Endothelial cell of umbilical vein (primary cell): ENCODE results near the gene EPYC. TPM values are rescaled to one million over a fixed set of nuclear protein-coding genes. Genes with fewer than 3 reads are reported as not detected.

Experiments used
- BruUV-seq: library from RNA; stranded (reverse); fragments of 400-500 nt; replicated peaks from 2 replicates; lab custom pipeline; 2021; lab: Mats Ljungman, UMichigan
- CTCF ChIA-PET: fragments of 300-600, 350-600 bp; sonication (Branson Sonifier 250); formaldehyde crosslinking; loops from one replicate; lab custom pipeline; 2021; ENCODE audit warnings: antibody characterized with exemption, inconsistent platforms; lab: Charles Lee
- POLR2A ChIA-PET: fragments of 300-600, 350-600 bp; sonication (Branson Sonifier 250); formaldehyde crosslinking; loops from one replicate; lab custom pipeline; 2021; ENCODE audit warnings: antibody characterized with exemption, inconsistent platforms; lab: Charles Lee
- DNase-seq: peaks from one replicate; pipeline ENCODE4 v3.0.0-alpha.2; 2011; ENCODE audit warnings: low read depth, low spot score
- FAIRE-seq: peaks from 2 replicates; lab custom pipeline; 2011; peaks lifted over from hg19 to GRCh38; lab: Jason Lieb, UNC
- H2AFZ ChIP-seq: 2 replicates; pipeline ENCODE4 v1.6.0; 2012; ENCODE audit warnings: low read depth, low read length, control low read depth, inconsistent platforms
- H3K27ac ChIP-seq: 2 replicates; pipeline ENCODE4 v1.5.1; 2011; ENCODE audit warnings: low read depth, mild to moderate bottlenecking, control low read depth, low read length, moderate library complexity; ENCODE audit not compliant: insufficient read depth
- H3K27me3 ChIP-seq, 2 experiments: 2 replicates each; pipeline versions ENCODE4 v1.6.0 to v1.6.1; 2011; ENCODE audit warnings: low read length in 2 of 2, mixed read lengths in 1 of 2; ENCODE audit not compliant: control insufficient read depth in 2 of 2, insufficient read depth in 2 of 2
- H3K36me3 ChIP-seq, 2 experiments: 2 replicates in 1 of 2; 3 replicates in 1 of 2; pipeline ENCODE4 v1.5.1; 2011; ENCODE audit warnings: low read length in 2 of 2, mild to moderate bottlenecking in 1 of 2, moderate library complexity in 1 of 2; ENCODE audit not compliant: control insufficient read depth in 2 of 2, insufficient read depth in 2 of 2; ENCODE audit errors: extremely low read depth in 1 of 2
- H3K4me1 ChIP-seq: 3 replicates; pipeline ENCODE4 v1.5.1; 2011; ENCODE audit warnings: mild to moderate bottlenecking, low read length; ENCODE audit not compliant: control insufficient read depth, insufficient read depth; ENCODE audit errors: extremely low read depth
- H3K4me2 ChIP-seq: 2 replicates; pipeline ENCODE4 v1.6.1; 2011; ENCODE audit warnings: low read length, control low read depth, mixed read lengths; ENCODE audit not compliant: insufficient read depth
- H3K4me3 ChIP-seq, 3 experiments: fragments of 200-600 bp in 1 of 3; sonication (generic), shearing (Covaris generic) in 1 of 3; replicated peaks in 1 of 3; 2 replicates each; pipeline ENCODE4 v1.5.1; 2011 to 2016; ENCODE audit warnings: control low read depth in 3 of 3, low read length in 3 of 3, mild to moderate bottlenecking in 2 of 3, inconsistent platforms in 1 of 3, low read depth in 1 of 3, moderate library complexity in 1 of 3; ENCODE audit not compliant: insufficient read depth in 1 of 3
- H3K79me2 ChIP-seq: 2 replicates; pipeline ENCODE4 v1.6.0; 2012; ENCODE audit warnings: low read length, inconsistent platforms; ENCODE audit not compliant: control insufficient read depth, insufficient read depth
- H3K9ac ChIP-seq: replicated peaks from 2 replicates; pipeline ENCODE3; 2011; ENCODE audit warnings: low read length, control low read depth; ENCODE audit not compliant: insufficient read depth; ENCODE audit errors: extremely low read depth
- H3K9me1 ChIP-seq: replicated peaks from 3 replicates; pipeline ENCODE4 v1.6.0; 2011; ENCODE audit warnings: mild to moderate bottlenecking, low read length; ENCODE audit not compliant: control insufficient read depth, insufficient read depth; ENCODE audit errors: extremely low read depth
- H3K9me3 ChIP-seq: replicated peaks from 2 replicates; pipeline ENCODE4 v1.5.1; 2012; ENCODE audit warnings: low read length, inconsistent platforms; ENCODE audit not compliant: control insufficient read depth, insufficient read depth
- H4K20me1 ChIP-seq: replicated peaks from 2 replicates; pipeline ENCODE3; 2011; ENCODE audit warnings: mild to moderate bottlenecking, low read length; ENCODE audit not compliant: control insufficient read depth, insufficient read depth; ENCODE audit errors: extremely low read depth
- CTCF ChIP-seq, 2 donors: IDR thresholded peaks; 1 replicate in 1 of 2; 2 replicates in 1 of 2; pipeline ENCODE4 v1.5.1; 2011; ENCODE audit warnings: low read length in 2 of 2, mild to moderate bottlenecking in 2 of 2, moderate library complexity in 2 of 2, control low read depth in 1 of 2, inconsistent platforms in 1 of 2, low read depth in 1 of 2; ENCODE audit not compliant: insufficient read depth in 1 of 2; ENCODE audit errors: extremely low read depth in 1 of 2
- EZH2 ChIP-seq: IDR thresholded peaks from 2 replicates; pipeline ENCODE4 v1.6.1; 2012; ENCODE audit warnings: borderline replicate concordance, low read depth, mild to moderate bottlenecking, moderate library complexity, low read length, inconsistent platforms; ENCODE audit not compliant: severe bottlenecking
- FOS ChIP-seq: IDR thresholded peaks from 2 replicates; pipeline ENCODE4 v1.6.1; 2011; ENCODE audit warnings: mild to moderate bottlenecking, low read length, moderate library complexity, borderline replicate concordance; ENCODE audit not compliant: insufficient read depth
- GATA2 ChIP-seq: IDR thresholded peaks from 2 replicates; pipeline ENCODE4 v1.7.0; 2011; ENCODE audit warnings: low read depth, mild to moderate bottlenecking, moderate library complexity, mixed read lengths, low read length; ENCODE audit not compliant: insufficient read length, insufficient read depth
- JUN ChIP-seq: IDR thresholded peaks from 2 replicates; pipeline ENCODE4 v1.6.1; 2011; ENCODE audit warnings: borderline replicate concordance, low read depth; ENCODE audit not compliant: insufficient read length, insufficient read depth
- MAX ChIP-seq: IDR thresholded peaks from 2 replicates; pipeline ENCODE4 v1.6.1; 2011; ENCODE audit not compliant: insufficient read depth, insufficient read length
- MYC ChIP-seq: IDR thresholded peaks from one replicate; pipeline ENCODE4 v1.6.1; 2011; ENCODE audit warnings: mild to moderate bottlenecking, low read depth, low read length
- POLR2A ChIP-seq: IDR thresholded peaks from 2 replicates; pipeline ENCODE4 v1.6.1; 2012; ENCODE audit warnings: low read depth, mild to moderate bottlenecking, control low read depth, low read length
- POLR2AphosphoS5 ChIP-seq: IDR thresholded peaks from 2 replicates; pipeline ENCODE4 v1.6.1; 2012; ENCODE audit warnings: low read depth, mild to moderate bottlenecking, control low read depth, low read length, moderate library complexity; ENCODE audit not compliant: insufficient read depth
- dilution Hi-C: fragments of 300-500 bp; cut with MboI; formaldehyde crosslinking; loops from one replicate; pipeline ENCODE4 v1.15.0; 2019; ENCODE audit warnings: low sequenced_read_pairs; ENCODE audit not compliant: extremely low pct_ligation_motif_present
- intact Hi-C: fragments of 100-400 bp; cut with micrococcal nuclease; formaldehyde crosslinking; loops from one replicate; pipeline ENCODE4 v1.10.0; 2022
- polyA plus RNA-seq, 4 experiments: library from polyadenylated mRNA; depleted of rRNA in 3 of 4; stranded (reverse) in 3 of 4; unstranded in 1 of 4; fragments of >200 nt; gene quantifications; 2 replicates each; pipeline versions ENCODE4 v1.2.1 to v1.2.3, GENCODE V29; 2011 to 2012; ENCODE audit warnings: missing spikeins in 1 of 4
- total RNA-seq: library from RNA; stranded (reverse); gene quantifications from 2 replicates; pipeline ENCODE4 v1.2.3, GENCODE V29; 2021

The EPYC gene
- total and polyA plus RNA-seq, 2 donors (not counting 3 experiments of a cell fraction or from before 2014, with no cell fraction given) = not detected

GRCh38 chr12:90947869-90948268, 56.9 kb downstream of the EPYC start:
- ChIA-PET POLR2A (no interaction called here), CTCF (interaction anchor here (4.8 kb wide), 1 partner anchor 11 kb away, joined by 96 read pairs; no protein-coding TSS in a partner anchor)
- no peak overlapping the region for H3K27ac ChIP-seq
- H3K4me1 ChIP-seq = no peaks in the 10 kb centered on the region
- H3K9me1 ChIP-seq = no peaks in the 10 kb centered on the region
- intact Hi-C loops = loop anchor here (10.0 kb wide), 1 partner anchor 1933 kb away; no protein-coding TSS in a partner anchor
- no peaks in the 10 kb centered on the region for H3K79me2 ChIP-seq
- no peak for FAIRE-seq
- TF ChIP-seq MAX (no peak), POLR2AphosphoS5 (no peak), MYC (no peak), CTCF (IDR thresholded peaks at IDR 0.05; ENCODE audit: extremely low read depth in 1 of 2, insufficient read depth in 1 of 2, low read depth in 1 of 2, low read length in 2 of 2) (no peak), JUN (no peak), EZH2 (no peak), FOS (no peak), POLR2A (no peak), GATA2 (no peak)
- no peaks in the 10 kb centered on the region for H3K27me3 ChIP-seq
- no peak overlapping the region for H3K4me2 ChIP-seq
- H4K20me1 ChIP-seq = no peaks in the 10 kb centered on the region
- H3K36me3 ChIP-seq = no peaks in the 10 kb centered on the region
- no peak for DNase-seq
- dilution Hi-C loops = no loop called here
- no peak overlapping the region for H2AFZ ChIP-seq
- H3K9ac ChIP-seq = no peak overlapping the region
- no TSS peak for BruUV-seq
- no peak overlapping the region for H3K4me3 ChIP-seq
- no peaks in the 10 kb centered on the region for H3K9me3 ChIP-seq
